NCI-H69 (cell line): ENCODE data around the gene NDUFB4.
A peak's percentile ranks its signal among the peaks of the same experiment; 100 is the strongest.
"Not testable (repeated sequence)": the region's sequence is repeated elsewhere in the genome, so short reads cannot be mapped to it uniquely, and the experiment has no call there.

Source experiments
- DNase-seq: peaks from one replicate; lab custom pipeline; 2025; lab: John Stamatoyannopoulos, UW

Gene NDUFB4

DNA sequence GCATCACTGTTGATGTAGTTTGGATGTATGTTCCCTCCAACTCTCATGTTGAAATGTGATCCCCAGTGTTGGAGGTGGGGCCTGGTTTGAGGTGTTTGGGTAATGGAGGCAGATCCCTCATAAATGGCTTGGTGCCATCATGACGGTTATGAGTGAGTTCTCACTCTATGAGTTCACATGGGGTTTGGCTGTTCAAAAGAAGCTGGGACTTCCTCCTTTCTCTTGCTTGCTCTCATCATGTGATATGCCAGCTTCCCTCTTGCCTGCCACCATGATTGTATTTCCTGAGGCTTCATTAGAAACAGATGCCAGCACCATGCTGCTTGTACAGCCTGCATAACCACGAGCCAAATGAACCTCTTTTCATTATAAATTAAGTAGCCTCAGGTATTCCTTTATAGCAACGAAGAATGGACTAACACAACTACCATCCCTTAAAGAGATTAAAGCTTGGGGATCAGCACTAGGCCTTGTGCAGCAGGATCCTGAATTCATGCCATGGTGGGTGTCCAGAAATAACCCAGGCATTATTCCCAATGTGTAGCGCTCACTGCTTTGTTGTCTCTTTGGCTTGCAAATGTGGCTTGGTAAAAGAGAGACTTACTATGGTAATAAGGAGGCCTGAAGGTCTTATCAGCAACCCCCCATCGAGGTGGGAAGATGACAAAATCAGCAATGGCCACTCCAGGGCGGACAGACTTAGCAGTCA is 41.9 kb downstream of the NDUFB4 start:
- DNase-seq: peak; percentile 5

- not testable (repeated sequence) for DNase-seq
Measured at GRCh38 chr3:120638820-120639219, 42.7 kb downstream of the NDUFB4 start.

- DNase-seq: no peak
Measured at GRCh38 chr3:120640231-120640630, 44.1 kb downstream of the NDUFB4 start.

GRCh38 chr3:120641696-120642246 is 45.6 kb downstream of the NDUFB4 start:
- DNase-seq: no peak

DNA sequence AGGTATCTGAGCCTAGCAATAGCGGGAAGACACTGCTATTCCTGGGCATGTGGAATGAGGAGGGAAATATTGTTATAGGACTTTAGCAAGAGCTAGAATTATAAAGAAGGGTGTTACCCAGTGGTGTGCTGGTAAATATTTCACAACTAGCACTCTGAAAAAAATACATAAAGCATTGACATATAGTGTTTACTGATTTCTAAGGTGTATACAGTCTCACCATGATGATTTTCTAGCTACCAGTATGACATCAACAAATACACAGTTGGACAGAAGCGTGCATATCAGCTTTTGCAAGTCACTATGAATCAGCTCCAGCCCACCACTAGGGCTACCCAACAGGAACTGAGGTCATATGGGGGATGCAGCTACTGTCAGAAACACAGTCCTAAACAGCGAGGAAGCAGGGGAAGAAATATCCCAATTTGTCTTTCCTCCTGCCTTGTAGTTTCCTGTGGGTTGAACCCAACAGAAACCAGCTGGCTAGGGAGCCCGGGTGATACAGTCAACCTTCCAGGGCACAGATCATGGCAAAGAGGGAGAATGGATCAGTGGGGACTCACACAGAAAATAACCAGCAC is 46.3 kb downstream of the NDUFB4 start:
- DNase-seq: no peak

- peak; percentile 6 for DNase-seq
Measured at GRCh38 chr3:120645083-120645845, 49.1 kb downstream of the NDUFB4 start.

GRCh38 chr3:120646771-120647432 is 50.8 kb downstream of the NDUFB4 start:
- no peak for DNase-seq

DNA sequence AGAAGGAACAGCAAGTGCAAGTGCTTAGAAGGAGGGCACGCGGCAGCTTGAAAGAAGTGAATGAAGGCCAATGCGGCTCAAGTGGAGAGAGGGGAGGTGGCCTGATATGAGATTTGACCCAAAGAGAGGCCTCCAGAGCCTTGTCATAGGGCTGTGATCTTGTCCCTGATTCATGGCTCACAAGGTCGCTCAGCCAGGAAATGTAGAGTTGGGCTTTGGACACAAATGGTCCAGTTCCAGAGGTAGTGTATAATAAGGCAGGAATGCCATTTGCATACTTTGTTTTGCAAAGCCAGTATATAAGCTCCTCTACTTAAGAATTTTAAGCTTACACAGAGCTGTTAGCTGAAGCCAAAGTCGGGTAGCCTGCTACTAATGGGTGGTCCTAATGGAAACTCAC is 52.2 kb downstream of the NDUFB4 start:
- no peak for DNase-seq

DNA sequence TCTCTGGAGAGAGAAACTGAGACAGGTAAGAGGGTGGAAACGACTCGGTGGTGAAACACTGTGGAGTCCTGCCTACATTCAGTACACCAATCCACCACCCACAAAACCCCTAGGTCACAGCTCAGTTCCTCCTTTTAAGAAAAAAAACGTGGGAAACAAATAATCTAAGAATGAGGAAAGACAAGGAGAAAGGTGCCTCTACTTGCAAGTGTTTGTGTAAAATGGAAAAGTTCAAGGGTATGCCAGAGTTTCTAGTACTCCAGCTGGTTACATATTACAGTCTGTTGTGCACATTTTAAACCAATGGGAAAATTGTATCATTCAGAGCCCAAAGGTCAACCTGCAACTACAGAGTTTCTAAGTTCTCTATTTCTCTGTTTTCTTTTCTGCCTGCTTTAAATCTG is 53.7 kb downstream of the NDUFB4 start:
- DNase-seq: no peak

GRCh38 chr3:120650311-120650710 is 54.2 kb downstream of the NDUFB4 start:
- DNase-seq: no peak
